Erythroblast (primary cell): Measurements from ENCODE around the gene RELN.

Experiments
- GATA1 ChIP-seq: IDR thresholded peaks from 2 replicates; pipeline ENCODE4 v1.6.1; 2011; ENCODE audit warnings: low read depth, mild to moderate bottlenecking, control low read depth, low read length, moderate library complexity
- POLR2A ChIP-seq: IDR thresholded peaks from 2 replicates; pipeline ENCODE4 v1.6.1; 2011; ENCODE audit warnings: mild to moderate bottlenecking, low read length

GRCh38 chr7:103549786-103550185 is 439.7 kb downstream of the RELN start:
- no peak for TF ChIP-seq POLR2A
- no peak for TF ChIP-seq GATA1
